ENCODE measurements around the gene WDR11. TPM values are rescaled to one million over a fixed set of nuclear protein-coding genes. Genes with fewer than 3 reads are reported as not detected.
A peak's percentile ranks its signal among the peaks of the same experiment; 100 is the strongest.

The WDR11 gene
- total and polyA plus RNA-seq, 9 of the 15 experiments (the other 6 are each of a cell fraction or from before 2014, with no cell fraction given), result 12.4 to 50.7 (median 23.6) TPM

DNA sequence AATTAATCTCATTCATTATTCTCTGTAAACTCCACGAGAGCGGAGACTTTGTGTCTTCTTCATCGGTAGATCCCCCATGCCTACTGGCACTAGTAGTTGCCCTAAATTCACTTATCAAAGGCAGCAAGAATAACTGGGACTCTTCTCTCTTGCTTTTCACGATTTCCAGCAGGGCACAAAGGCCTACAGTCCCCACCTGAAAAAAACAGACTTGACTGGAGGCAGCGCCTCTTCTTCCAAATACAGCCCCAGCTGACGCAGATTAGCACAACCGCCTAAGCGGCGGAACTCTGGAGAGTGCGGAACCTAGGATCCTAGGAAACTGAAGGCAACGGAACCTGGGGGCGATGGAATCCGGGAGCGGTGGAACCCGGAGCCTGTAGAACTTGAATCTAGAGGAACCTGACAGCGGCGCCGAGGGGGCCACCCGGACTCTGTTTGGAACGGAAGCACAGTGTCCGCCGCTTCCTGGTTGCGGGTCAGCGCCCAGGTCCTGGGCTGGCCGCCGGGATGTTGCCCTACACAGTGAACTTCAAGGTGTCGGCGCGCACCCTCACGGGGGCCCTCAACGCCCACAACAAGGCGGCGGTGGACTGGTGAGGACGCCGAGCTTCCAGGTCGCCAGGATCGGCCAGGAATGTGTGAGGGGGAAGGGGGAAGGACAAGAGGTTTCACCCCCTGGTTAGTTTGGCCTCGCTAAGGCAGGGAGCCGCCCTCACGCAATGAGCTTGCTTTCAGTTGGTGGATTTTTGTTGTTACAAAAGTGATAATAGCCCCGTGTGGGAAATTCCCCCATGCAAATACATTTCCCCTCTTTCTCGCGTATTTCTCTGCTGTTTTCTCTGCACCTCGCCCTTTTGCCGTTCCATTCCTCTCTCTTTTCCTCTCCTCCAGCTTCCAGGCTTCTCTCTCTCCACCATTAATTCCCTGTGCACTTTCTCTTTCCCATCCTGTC, at the start of gene WDR11 (continued):
- TF ChIP-seq, protein P1, sequence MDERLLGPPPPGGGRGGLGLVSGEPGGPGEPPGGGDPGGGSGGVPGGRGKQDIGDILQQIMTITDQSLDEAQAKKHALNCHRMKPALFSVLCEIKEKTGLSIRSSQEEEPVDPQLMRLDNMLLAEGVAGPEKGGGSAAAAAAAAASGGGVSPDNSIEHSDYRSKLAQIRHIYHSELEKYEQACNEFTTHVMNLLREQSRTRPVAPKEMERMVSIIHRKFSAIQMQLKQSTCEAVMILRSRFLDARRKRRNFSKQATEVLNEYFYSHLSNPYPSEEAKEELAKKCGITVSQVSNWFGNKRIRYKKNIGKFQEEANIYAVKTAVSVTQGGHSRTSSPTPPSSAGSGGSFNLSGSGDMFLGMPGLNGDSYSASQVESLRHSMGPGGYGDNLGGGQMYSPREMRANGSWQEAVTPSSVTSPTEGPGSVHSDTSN (CRISPR knock-in tag; IDR thresholded peaks at IDR 0.05; ENCODE audit: low read depth), result no peak
- TF ChIP-seq, protein P1 (tag; conservative IDR thresholded peaks at IDR 0.05; ENCODE audit: low read depth), result no peak
- TF ChIP-seq FOXK2 (conservative IDR thresholded peaks at IDR 0.05 in 1 of 2, IDR thresholded peaks at IDR 0.05 in 1 of 2; ENCODE audit: low read depth in 2 of 2) (peak; percentile 41 to 46; a peak in 1 of 4 replicates), BCL6 (CRISPR knock-in tag; IDR thresholded peaks at IDR 0.05) (no peak), MXI1 (IDR thresholded peaks at IDR 0.05; ENCODE audit: low read depth, low read length) (no peak), ZNF785 (CRISPR knock-in tag; IDR thresholded peaks at IDR 0.05) (no peak), PHF8 (IDR thresholded peaks at IDR 0.05; ENCODE audit: borderline replicate concordance, low read length) (peak; percentile 99), RNF2 (IDR thresholded peaks at IDR 0.05) (peak; percentile 59; the same call in 1 of the 2 replicates)
- TF ChIP-seq, protein P2, sequence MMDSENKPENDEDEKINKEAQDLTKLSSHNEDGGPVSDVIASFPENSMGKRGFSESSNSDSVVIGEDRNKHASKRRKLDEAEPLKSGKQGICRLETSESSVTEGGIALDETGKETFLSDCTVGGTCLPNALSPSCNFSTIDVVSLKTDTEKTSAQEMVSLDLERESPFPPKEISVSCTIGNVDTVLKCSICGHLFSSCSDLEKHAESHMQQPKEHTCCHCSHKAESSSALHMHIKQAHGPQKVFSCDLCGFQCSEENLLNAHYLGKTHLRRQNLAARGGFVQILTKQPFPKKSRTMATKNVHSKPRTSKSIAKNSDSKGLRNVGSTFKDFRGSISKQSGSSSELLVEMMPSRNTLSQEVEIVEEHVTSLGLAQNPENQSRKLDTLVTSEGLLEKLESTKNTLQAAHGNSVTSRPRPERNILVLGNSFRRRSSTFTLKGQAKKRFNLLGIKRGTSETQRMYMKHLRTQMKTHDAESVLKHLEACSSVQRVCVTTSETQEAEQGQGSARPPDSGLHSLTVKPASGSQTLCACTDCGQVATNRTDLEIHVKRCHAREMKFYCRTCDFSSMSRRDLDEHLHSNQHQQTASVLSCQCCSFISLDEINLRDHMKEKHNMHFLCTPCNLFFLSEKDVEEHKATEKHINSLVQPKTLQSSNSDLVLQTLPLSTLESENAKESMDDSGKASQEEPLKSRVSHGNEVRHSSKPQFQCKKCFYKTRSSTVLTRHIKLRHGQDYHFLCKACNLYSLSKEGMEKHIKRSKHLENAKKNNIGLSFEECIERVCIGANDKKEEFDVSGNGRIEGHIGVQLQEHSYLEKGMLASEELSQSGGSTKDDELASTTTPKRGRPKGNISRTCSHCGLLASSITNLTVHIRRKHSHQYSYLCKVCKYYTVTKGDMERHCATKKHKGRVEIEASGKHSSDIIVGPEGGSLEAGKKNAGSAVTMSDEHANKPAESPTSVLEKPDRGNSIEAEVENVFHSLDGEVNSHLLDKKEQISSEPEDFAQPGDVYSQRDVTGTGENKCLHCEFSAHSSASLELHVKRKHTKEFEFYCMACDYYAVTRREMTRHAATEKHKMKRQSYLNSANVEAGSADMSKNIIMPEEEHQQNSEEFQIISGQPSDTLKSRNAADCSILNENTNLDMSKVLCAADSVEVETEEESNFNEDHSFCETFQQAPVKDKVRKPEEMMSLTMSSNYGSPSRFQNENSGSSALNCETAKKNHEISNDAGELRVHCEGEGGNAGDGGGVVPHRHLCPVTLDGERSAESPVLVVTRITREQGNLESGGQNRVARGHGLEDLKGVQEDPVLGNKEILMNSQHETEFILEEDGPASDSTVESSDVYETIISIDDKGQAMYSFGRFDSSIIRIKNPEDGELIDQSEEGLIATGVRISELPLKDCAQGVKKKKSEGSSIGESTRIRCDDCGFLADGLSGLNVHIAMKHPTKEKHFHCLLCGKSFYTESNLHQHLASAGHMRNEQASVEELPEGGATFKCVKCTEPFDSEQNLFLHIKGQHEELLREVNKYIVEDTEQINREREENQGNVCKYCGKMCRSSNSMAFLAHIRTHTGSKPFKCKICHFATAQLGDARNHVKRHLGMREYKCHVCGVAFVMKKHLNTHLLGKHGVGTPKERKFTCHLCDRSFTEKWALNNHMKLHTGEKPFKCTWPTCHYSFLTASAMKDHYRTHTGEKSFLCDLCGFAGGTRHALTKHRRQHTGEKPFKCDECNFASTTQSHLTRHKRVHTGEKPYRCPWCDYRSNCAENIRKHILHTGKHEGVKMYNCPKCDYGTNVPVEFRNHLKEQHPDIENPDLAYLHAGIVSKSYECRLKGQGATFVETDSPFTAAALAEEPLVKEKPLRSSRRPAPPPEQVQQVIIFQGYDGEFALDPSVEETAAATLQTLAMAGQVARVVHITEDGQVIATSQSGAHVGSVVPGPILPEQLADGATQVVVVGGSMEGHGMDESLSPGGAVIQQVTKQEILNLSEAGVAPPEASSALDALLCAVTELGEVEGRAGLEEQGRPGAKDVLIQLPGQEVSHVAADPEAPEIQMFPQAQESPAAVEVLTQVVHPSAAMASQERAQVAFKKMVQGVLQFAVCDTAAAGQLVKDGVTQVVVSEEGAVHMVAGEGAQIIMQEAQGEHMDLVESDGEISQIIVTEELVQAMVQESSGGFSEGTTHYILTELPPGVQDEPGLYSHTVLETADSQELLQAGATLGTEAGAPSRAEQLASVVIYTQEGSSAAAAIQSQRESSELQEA (IDR thresholded peaks at IDR 0.05; ENCODE audit: low read depth), result no peak
- TF ChIP-seq, protein P3, sequence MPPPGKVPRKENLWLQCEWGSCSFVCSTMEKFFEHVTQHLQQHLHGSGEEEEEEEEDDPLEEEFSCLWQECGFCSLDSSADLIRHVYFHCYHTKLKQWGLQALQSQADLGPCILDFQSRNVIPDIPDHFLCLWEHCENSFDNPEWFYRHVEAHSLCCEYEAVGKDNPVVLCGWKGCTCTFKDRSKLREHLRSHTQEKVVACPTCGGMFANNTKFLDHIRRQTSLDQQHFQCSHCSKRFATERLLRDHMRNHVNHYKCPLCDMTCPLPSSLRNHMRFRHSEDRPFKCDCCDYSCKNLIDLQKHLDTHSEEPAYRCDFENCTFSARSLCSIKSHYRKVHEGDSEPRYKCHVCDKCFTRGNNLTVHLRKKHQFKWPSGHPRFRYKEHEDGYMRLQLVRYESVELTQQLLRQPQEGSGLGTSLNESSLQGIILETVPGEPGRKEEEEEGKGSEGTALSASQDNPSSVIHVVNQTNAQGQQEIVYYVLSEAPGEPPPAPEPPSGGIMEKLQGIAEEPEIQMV (tag; conservative IDR thresholded peaks at IDR 0.05; ENCODE audit: low read depth), result no peak
- TF ChIP-seq, protein P4, sequence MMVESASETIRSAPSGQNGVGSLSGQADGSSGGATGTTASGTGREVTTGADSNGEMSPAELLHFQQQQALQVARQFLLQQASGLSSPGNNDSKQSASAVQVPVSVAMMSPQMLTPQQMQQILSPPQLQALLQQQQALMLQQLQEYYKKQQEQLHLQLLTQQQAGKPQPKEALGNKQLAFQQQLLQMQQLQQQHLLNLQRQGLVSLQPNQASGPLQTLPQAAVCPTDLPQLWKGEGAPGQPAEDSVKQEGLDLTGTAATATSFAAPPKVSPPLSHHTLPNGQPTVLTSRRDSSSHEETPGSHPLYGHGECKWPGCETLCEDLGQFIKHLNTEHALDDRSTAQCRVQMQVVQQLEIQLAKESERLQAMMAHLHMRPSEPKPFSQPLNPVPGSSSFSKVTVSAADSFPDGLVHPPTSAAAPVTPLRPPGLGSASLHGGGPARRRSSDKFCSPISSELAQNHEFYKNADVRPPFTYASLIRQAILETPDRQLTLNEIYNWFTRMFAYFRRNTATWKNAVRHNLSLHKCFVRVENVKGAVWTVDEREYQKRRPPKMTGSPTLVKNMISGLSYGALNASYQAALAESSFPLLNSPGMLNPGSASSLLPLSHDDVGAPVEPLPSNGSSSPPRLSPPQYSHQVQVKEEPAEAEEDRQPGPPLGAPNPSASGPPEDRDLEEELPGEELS (CRISPR knock-in tag; IDR thresholded peaks at IDR 0.05; ENCODE audit: borderline replicate concordance), result no peak

All from K562 (cell line).